Activated CD4-positive, CD25-positive, alpha-beta regulatory T cell treated with anti-CD3 and anti-CD28 coated beads, Interleukin-2, amount 50 U/mL, for 16 hours (primary cell): ENCODE measurements around the gene TPSD1.
"Not testable (repeated sequence)": the region's sequence is repeated elsewhere in the genome, so short reads cannot be mapped to it uniquely, and the experiment has no call there.

ENCODE experiments used
- DNase-seq: peaks from one replicate; pipeline ENCODE4 v3.0.0-alpha.2; 2020; ENCODE audit warnings: low read depth, low spot score

TPSD1 gene

DNA sequence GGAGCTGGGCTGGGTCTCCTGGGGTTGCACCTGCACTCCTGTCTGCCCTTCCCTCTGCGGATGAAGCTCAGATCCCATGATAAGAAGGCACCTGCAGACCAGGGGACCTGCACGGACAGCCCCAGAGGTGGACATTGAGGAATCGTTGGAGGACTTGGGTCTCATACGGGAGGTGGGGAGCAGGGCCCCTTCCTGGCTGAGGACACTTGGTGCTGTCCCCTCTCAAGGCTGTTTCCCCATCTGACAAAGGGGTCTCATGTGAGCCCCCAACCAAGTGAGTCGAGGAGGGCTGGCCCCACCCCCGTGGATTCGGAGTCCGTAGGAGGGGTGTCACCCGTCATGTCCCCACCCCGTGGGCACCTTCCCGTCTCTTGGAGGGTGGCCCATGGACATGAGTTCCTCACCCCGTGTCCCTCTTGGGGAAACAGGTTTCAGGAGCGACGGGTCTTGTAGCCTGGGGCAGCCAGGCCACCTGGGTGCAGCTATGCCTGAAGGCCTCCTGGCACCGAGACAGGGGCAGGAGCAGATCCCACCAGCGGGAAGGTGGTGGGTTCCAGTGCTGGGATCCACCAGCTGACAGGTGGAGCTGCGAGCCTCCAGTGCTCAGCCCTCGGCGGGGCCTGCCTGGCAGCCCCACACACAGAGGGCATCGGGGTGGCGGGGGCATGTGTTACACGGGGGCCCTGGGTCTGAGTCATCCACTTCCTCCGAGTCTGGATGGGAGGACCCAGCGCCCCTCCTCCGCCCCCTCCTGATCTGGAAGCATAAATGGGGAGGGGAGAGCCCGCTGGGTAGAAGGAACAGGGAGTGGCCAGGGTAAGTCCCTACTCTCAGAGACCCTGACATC, at the start of gene TPSD1:
TPSD1 (plus strand) TSS at position 794 of the 847 bp plus-strand sequence. CDS start 212 bp downstream, outside the sequence.
- not testable (repeated sequence) for DNase-seq

DNA sequence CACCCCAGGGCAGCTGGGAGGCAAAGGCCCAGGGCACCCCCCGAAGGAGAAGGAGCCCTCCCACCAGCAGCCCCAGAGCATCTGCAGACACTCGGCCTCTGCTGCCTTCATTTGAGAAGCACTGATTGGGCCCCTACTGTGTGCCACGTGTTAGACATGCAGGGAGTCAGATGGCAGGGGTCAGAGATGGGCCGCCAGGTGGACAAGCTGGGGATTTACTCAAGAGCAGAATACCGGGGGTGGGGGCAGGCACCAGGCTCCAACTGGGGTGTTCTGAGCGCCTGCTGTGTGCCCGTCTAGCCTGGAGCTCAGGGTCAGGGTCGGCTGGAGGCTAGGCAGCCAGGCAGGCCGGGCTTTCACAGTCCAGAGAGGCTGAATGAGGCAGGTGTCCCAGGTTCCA, 49.5 kb upstream of the TPSD1 start:
- no peak for DNase-seq

DNA sequence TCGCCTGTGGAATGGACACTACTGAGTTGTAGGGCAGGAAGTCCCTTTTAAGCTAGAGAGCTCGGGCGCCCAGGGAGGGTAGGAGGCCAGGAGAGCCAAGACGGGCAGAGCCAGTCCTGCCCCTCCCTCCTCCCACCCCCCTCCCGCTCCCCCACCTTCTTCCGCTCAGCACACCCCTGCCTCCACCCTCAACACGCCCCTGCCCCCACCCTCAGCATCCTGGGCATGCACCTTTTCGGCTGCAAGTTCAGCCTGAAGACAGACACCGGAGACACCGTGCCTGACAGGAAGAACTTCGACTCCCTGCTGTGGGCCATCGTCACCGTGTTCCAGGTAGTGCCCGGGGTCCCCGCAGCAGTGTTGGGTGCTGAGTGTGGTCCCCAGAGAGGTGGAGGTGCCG, 49.1 kb upstream of the TPSD1 start:
- no peak for DNase-seq

GRCh38 chr16:1208239-1208830, 47.5 kb upstream of the TPSD1 start:
- DNase-seq, result no peak

DNA sequence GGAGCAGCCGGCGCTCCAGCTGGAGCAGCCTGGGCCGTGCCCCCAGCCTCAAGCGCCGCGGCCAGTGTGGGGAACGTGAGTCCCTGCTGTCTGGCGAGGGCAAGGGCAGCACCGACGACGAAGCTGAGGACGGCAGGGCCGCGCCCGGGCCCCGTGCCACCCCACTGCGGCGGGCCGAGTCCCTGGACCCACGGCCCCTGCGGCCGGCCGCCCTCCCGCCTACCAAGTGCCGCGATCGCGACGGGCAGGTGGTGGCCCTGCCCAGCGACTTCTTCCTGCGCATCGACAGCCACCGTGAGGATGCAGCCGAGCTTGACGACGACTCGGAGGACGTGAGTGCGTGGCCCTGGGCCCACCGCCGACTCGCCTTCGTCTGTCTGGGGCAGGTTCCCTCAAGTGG, 46.8 kb upstream of the TPSD1 start:
- DNase-seq, result no peak

GRCh38 chr16:1210461-1210860, 45.4 kb upstream of the TPSD1 start:
- DNase-seq, result no peak

DNA sequence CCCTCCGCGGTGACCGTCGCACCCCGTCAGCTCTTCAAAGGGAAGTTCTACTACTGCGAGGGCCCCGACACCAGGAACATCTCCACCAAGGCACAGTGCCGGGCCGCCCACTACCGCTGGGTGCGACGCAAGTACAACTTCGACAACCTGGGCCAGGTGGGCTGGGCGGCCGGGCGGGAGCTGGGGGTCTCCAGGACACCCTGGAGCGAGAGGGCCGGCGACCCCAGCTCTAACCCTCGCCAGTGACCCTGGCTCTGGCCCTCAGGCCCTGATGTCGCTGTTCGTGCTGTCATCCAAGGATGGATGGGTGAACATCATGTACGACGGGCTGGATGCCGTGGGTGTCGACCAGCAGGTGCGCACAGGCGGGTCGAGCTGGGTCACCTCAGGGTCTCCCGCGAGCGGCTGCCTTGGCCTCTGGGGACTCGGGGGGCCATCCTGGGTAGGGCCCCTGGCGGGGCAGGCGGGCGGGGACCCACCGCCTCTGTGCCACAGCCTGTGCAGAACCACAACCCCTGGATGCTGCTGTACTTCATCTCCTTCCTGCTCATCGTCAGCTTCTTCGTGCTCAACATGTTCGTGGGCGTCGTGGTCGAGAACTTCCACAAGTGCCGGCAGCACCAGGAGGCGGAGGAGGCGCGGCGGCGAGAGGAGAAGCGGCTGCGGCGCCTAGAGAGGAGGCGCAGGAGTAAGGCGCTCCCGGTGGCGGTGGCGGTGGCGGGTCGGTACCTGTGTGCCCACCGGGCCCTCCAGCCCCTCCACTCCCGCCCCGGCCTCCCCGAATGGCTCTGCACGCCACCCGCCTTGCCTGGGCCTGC, 44.2 kb upstream of the TPSD1 start:
- no peak for DNase-seq

DNA sequence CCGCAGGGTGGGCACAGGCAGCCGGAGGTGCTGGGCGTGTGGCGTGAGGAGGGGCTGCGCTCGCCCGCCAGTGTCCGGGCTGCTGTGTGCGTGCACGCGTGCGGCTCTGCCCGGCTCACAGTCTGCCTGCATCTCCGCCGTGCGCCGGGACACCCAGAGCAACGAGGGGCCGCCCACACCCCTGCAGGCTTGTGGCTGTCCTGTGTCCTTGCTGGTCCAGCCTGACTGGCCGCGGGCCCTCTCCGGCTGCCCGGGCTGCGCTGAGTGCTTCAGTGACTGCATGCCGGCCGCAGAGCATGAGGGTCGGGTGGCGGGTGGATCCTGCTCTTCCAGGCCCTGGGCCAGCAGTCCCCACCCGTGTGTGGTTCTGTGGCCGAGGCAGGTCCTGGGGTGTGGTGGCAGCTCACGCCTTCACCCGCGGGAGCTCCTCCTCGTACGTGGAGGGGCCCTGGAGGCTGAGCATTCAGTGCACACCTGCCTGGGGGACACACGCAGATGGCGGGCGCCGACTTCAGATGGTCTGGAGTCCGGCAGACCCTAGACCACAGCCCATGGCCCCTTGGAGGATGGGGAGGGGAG, 43.2 kb upstream of the TPSD1 start:
- DNase-seq, result no peak

DNA sequence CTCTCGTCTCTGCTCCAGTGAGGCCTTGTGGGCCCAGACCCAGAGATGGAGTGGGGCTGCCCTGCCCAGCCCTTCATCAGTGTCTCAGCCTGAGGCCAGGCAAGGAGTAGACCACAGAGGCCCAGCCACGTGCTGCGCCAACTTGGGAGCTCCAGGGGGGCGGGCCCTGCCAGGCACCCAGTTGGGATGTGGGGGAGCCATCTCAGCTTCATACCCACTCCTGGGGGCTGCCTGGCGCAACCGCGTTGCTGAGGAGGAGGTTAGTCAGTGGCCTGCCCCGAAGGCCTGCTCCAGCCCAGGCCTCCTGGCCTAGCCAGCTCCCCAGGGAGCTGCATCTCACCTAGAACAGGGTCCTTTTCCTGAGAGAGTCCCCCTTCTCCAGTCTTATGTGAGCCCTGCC, 42.6 kb upstream of the TPSD1 start:
- no peak for DNase-seq

DNA sequence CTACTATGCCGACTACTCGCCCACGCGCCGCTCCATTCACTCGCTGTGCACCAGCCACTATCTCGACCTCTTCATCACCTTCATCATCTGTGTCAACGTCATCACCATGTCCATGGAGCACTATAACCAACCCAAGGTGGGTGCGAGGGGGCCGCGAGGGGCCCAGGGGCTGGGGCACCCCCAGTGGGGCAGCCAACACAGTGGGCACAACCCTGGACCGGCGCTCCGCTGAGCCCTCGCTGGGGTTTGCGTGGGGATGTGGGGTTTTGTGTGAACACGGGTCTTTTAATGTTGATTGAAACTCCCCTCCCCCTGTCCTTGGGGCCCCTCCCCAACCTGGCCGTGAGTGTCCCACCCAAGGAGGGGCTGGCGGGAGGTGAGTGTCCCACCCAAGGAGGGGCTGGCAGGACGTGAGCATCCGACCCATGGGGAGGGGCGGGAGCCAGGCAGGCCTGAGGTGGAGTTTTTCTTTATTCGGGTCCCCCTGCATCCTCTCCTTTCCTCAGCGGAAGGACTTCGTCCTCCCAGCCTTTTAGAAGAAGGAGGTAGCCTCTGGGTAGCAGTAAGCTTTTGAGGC, 42.0 kb upstream of the TPSD1 start:
- DNase-seq, result no peak

DNA sequence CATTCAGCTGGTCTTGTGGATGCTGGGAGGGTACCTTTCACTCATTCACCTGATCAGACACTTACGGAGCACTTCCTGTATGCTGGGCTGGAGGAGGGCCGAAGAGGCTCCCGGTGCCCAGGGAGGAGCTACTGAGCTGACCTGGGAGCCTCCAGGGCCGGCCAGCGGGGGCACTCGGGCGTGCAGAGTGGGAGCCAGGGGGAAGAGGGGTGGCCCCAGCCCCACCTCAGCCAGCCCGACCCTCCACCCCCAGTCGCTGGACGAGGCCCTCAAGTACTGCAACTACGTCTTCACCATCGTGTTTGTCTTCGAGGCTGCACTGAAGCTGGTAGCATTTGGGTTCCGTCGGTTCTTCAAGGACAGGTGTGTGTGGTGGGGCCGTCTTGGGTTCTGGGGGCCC, 41.1 kb upstream of the TPSD1 start:
- no peak for DNase-seq

GRCh38 chr16:1215574-1216295, 40.1 kb upstream of the TPSD1 start:
- DNase-seq, result no peak

GRCh38 chr16:1216296-1216619, 39.6 kb upstream of the TPSD1 start:
- DNase-seq, result no peak

- no peak for DNase-seq
Measured at GRCh38 chr16:1216681-1217400, 39.0 kb upstream of the TPSD1 start.

DNA sequence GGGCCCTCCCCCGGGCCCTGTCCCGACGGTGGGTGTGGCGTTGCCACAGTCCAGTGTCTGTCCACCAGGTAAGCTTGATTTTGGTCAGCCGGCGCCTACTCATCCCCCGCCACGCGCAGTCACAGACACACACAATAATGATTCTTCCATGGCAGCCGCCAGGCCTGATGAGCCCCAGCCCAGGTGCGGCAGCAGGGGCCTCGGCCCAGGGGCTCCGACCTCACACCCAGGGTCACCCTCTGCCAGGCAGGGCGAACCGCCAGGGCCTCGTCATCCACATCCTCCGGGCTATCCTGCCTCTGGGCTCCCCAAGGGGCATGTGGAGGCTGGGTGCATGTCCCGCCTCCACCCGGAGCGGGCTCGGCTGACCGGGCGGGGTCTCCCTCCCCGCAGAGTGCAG, 38.3 kb upstream of the TPSD1 start:
- DNase-seq, result no peak

GRCh38 chr16:1218061-1218929, 37.6 kb upstream of the TPSD1 start:
- DNase-seq, result no peak

GRCh38 chr16:1218930-1219611, 36.8 kb upstream of the TPSD1 start:
- no peak for DNase-seq

DNA sequence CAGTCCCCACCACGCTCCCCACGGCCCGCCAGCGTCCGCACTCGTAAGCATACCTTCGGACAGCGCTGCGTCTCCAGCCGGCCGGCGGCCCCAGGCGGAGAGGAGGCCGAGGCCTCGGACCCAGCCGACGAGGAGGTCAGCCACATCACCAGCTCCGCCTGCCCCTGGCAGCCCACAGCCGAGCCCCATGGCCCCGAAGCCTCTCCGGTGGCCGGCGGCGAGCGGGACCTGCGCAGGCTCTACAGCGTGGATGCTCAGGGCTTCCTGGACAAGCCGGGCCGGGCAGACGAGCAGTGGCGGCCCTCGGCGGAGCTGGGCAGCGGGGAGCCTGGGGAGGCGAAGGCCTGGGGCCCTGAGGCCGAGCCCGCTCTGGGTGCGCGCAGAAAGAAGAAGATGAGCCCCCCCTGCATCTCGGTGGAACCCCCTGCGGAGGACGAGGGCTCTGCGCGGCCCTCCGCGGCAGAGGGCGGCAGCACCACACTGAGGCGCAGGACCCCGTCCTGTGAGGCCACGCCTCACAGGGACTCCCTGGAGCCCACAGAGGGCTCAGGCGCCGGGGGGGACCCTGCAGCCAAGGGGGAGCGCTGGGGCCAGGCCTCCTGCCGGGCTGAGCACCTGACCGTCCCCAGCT, 35.7 kb upstream of the TPSD1 start:
- no peak for DNase-seq
